HG03521 (cell line): ENCODE results near the gene DIAPH2.

Experiments used
- ATAC-seq: cut with Tn5 transposase; IDR thresholded peaks from one replicate; pipeline ENCODE4 v1.9.1; 2021; ENCODE audit warnings: mild to moderate bottlenecking, moderate library complexity; ENCODE audit not compliant: unreplicated experiment

DIAPH2 gene

DNA sequence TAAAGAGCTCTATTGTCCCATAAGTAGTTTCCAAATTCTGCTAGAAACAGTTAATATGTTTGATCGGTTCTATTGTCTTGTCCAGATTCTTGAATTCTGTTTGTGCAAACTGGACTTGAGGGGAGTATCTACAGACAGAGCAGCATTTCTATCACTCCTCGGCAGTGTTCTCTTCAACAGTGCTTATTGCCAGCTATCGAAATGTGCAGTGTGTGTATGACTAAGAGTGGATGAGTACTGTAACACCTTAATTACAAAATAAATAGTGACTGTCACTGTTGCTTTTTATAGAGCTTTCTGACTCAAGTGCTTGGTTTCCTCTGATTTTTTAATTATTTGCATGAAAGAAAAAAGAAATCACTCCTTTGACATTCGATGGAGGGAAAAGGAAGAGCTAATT lies 473.6 kb downstream of the DIAPH2 start:
- ATAC-seq: no peak

GRCh38 chrX:97159916-97160800 lies 475.5 kb downstream of the DIAPH2 start:
- ATAC-seq: no peak

GRCh38 chrX:97167333-97167732 lies 482.7 kb downstream of the DIAPH2 start:
- ATAC-seq: peak; percentile 82

GRCh38 chrX:97168646-97169045 lies 484.0 kb downstream of the DIAPH2 start:
- no peak for ATAC-seq

DNA sequence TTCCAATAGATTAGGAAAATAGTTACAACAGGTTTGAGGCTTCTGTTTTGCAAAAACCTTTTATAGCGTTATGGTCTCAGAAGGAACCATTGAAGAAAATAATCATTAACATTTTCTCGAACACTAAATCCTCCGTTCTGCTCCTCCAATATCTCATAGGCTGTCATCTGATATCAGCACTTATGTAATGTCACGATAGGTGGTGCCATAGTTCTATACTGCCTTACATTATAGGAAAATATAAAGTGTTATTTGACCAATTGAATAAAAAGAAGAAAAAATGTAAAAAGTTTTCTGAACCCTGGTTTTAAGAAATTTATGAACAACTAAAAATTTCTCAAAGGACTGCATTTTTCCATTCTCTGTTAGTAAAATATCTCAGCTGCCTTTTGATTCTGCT lies 490.5 kb downstream of the DIAPH2 start:
- no peak for ATAC-seq

- ATAC-seq: no peak
These were observed 505.0 kb downstream of the DIAPH2 start for GRCh38 chrX:97189668-97190067.

DNA sequence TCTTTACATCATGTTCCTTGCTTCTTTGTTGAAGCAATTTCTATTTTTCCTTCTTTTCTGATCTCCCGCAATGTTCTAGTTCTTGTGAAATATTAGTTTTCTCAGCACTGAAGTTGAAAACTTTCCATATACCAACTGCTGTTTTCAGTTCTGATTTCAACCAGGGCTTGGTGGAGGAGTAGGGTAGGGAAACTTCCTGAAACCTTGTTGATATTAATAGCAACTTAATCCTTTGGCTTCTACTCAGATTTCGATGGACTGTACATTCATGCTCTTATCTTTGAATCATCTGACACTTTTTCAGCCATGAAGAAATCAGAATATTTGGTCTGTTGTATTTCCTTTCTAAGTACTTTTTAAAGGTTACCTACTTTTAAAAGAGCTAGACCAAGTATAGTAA lies 514.9 kb downstream of the DIAPH2 start:
- ATAC-seq: no peak

- ATAC-seq: no peak
These were observed 515.8 kb downstream of the DIAPH2 start for GRCh38 chrX:97200454-97200853.

DNA sequence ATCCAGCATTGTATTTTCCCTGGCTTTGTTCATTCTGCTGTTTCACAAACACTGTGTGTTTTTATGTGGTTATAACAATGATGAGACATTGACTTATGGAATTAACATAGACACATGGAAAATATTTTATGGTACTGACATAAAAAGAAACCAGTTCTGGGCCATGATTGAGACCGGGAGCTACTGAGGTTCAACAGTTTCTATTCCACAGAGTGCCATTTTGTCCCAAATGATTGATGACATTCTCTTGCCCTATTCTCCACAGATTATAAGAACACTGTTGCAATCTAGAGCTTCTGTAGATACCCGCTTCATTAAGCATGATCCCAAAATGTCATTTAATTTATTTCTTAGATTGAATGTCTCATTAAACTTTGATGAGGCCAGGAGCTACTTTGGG lies 525.9 kb downstream of the DIAPH2 start:
- ATAC-seq: no peak

GRCh38 chrX:97211070-97211469 lies 526.4 kb downstream of the DIAPH2 start:
- ATAC-seq: no peak

DNA sequence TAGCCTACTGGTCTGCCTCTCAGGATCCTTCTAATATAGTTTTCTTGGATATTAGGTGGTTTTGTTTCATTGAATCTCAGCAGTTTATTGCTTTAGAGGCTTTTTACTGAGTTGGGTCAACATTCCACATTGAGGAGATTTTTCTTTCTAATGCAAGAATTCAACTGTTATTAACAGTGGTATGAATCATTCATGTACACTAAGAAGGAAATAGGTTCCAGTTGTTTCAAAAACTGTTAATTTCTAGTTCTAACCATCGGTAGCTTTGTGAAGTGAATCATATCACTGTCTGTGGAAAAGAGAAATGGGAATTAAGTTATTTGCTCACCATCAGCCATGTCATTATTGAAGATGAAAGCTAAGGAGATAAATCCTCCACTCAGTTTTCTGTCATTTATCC lies 530.5 kb downstream of the DIAPH2 start:
- no peak for ATAC-seq

- no peak for ATAC-seq
These were observed 539.5 kb downstream of the DIAPH2 start for GRCh38 chrX:97224148-97224547.

DNA sequence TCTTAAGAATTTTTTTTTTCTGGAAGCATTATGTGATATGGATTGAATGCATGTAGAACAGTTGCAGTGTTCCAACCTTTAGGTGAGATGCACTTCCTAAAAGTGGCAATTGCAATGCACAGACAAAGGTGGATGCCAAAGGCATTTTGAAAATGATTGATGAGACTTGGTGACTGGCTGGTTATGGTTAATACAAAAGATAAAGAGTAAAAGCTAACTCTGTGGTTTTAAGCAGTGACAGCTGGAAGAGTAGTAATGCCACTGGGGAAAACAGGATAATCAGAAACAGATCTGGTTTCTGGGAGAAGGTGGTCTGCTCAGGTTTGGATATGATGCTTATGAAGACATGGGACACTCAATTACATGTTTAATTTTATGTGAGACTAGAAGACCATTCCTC lies 544.7 kb downstream of the DIAPH2 start:
- ATAC-seq: no peak

GRCh38 chrX:97230948-97231347 lies 546.3 kb downstream of the DIAPH2 start:
- ATAC-seq: no peak

GRCh38 chrX:97234471-97235081 lies 549.9 kb downstream of the DIAPH2 start:
- peak; percentile 100 for ATAC-seq

- no peak for ATAC-seq
These were observed 554.0 kb downstream of the DIAPH2 start for GRCh38 chrX:97238632-97239031.

GRCh38 chrX:97252111-97252510 lies 567.5 kb downstream of the DIAPH2 start:
- ATAC-seq: no peak

DNA sequence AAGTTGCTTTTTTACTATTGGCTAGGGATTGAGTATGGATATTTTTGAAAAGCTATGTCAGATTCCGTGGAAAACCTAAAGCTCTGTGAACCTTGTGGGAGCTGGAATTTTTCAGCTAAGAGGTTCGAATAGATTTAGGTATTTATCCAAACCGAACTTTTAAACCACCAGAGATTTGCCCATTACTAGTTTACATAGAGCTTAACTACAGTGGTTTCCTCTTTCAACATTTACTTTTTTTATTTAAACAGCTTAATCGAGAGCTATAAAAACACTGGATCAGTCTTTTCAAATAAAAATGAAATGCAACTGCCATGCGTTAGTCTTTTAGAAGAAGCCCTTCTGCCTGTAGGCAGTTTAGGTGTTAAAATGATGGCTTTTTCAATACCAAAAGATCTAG lies 576.0 kb downstream of the DIAPH2 start:
- no peak for ATAC-seq

- no peak for ATAC-seq
These were observed 581.9 kb downstream of the DIAPH2 start for GRCh38 chrX:97266406-97267121.

- ATAC-seq: no peak
These were observed 582.9 kb downstream of the DIAPH2 start for GRCh38 chrX:97267396-97268181.

DNA sequence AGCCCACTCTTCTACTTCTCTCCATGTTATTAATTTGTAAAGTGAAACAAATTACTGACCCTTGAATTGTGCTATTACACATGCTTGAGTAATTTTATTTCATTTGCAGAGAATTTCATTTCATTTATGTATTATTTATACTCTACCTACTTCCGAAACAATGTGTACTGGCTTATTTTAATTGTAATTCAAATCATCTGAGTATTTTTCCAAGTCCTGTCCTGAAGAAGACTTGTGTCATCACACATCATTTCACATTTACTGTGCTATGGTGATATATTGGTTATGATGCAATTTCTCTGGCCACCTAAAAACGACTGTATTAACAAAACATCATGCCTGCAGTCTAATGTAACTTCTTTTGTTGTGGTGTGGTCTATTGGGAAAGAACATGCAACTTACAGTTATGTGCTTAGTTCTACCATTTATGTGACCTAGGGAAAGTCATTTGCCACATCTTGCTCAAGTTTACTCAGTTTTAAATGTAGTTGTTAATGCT lies 583.6 kb downstream of the DIAPH2 start:
- no peak for ATAC-seq
